Measurements from ENCODE around the gene SHC3. TPM values are rescaled to one million over a fixed set of nuclear protein-coding genes. Genes with fewer than 3 reads are reported as not detected.

The SHC3 gene
- polyA plus RNA-seq, 3 donors: not detected

GRCh38 chr9:89144238-89144637 is 34.4 kb downstream of the SHC3 start:
- Histone ChIP-seq H3K79me2 (ENCODE audit: insufficient read depth, low read length) (no peaks in the 10 kb centered on the region), H3K4me3 (replicated peaks in 1 of 3; ENCODE audit: low read depth in 2 of 3, low read length in 3 of 3) (no peak overlapping the region), H3K4me2 (replicated peaks; ENCODE audit: extremely low read depth, low read length, poor library complexity, severe bottlenecking) (no peak overlapping the region), H4K20me1 (ENCODE audit: insufficient read depth, low read length) (no peaks in the 10 kb centered on the region), H3K27ac (ENCODE audit: low read depth in 1 of 2, low read length in 2 of 2) (no peak overlapping the region), H3K9ac (ENCODE audit: insufficient read depth, low read length, poor library complexity, severe bottlenecking) (no peak overlapping the region), H3K36me3 (replicated peaks in 1 of 2; ENCODE audit: control insufficient read depth in 1 of 2, insufficient read depth in 2 of 2, low read length in 2 of 2) (no peaks in the 10 kb centered on the region), H3K9me3 (replicated peaks in 1 of 2; ENCODE audit: control insufficient read depth in 1 of 2, insufficient read depth in 1 of 2, low read length in 2 of 2) (no peaks in the 10 kb centered on the region), H3K4me1 (ENCODE audit: control insufficient read depth in 1 of 2, insufficient read depth in 2 of 2, low read length in 2 of 2) (no peaks in the 10 kb centered on the region), H3K27me3 (ENCODE audit: control insufficient read depth in 2 of 2, insufficient read depth in 2 of 2, low read length in 2 of 2) (peaks cover 7 to 11% of the 10 kb centered on the region in 2 donors), H2AFZ (ENCODE audit: insufficient read depth, low read depth, low read length, poor library complexity, severe bottlenecking) (no peak overlapping the region)
- no peaks in the 10 kb centered on the region for H3K36me3 Mint-ChIP-seq
- H3K4me1 Mint-ChIP-seq: no peaks in the 10 kb centered on the region
- intact Hi-C loops (cut with micrococcal nuclease): no loop called here
- 62% methylated on average over 2 of the region's 2 CpGs for WGBS (ENCODE audit: insufficient coverage)
- H3K9me3 Mint-ChIP-seq: peaks cover 0 to 2% (median 0%) of the 10 kb centered on the region in 7 donors
- no peak for DNase-seq
- no peak for TF ChIP-seq CTCF (IDR thresholded peaks at IDR 0.05)
- H3K27me3 Mint-ChIP-seq (ENCODE audit: low read depth in 3 of 3): peaks cover 2 to 28% (median 16%) of the 10 kb centered on the region in 3 donors
- H3K4me3 Mint-ChIP-seq: no peak overlapping the region
- H3K27ac Mint-ChIP-seq: no peak overlapping the region

GRCh38 chr9:89143266-89143665 is 35.4 kb downstream of the SHC3 start:
- H3K9me3 ChIP-seq (replicated peaks in 1 of 2; ENCODE audit: control insufficient read depth in 1 of 2, insufficient read depth in 1 of 2, low read length in 2 of 2): no peaks in the 10 kb centered on the region
- DNase-seq: no peak
- peaks cover 6 to 7% of the 10 kb centered on the region in 2 donors for H3K27me3 ChIP-seq (ENCODE audit: control insufficient read depth in 2 of 2, insufficient read depth in 2 of 2, low read length in 2 of 2)
- TF ChIP-seq CTCF (IDR thresholded peaks at IDR 0.05): no peak
- no peak overlapping the region for H3K9ac ChIP-seq (ENCODE audit: insufficient read depth, low read length, poor library complexity, severe bottlenecking)
- no peak overlapping the region for H3K4me3 ChIP-seq (replicated peaks in 1 of 3; ENCODE audit: low read depth in 2 of 3, low read length in 3 of 3)
- H3K36me3 Mint-ChIP-seq: no peaks in the 10 kb centered on the region
- no peaks in the 10 kb centered on the region for H3K36me3 ChIP-seq (replicated peaks in 1 of 2; ENCODE audit: control insufficient read depth in 1 of 2, insufficient read depth in 2 of 2, low read length in 2 of 2)
- intact Hi-C loops (cut with micrococcal nuclease): no loop called here
- no peaks in the 10 kb centered on the region for H4K20me1 ChIP-seq (ENCODE audit: insufficient read depth, low read length)
- no peak overlapping the region for H3K27ac Mint-ChIP-seq
- no peaks in the 10 kb centered on the region for H3K79me2 ChIP-seq (ENCODE audit: insufficient read depth, low read length)
- no peak overlapping the region for H3K27ac ChIP-seq (ENCODE audit: low read depth in 1 of 2, low read length in 2 of 2)
- H2AFZ ChIP-seq (ENCODE audit: insufficient read depth, low read depth, low read length, poor library complexity, severe bottlenecking): no peak overlapping the region
- peaks cover 2 to 26% (median 18%) of the 10 kb centered on the region in 3 donors for H3K27me3 Mint-ChIP-seq (ENCODE audit: low read depth in 3 of 3)
- no peak overlapping the region for H3K4me2 ChIP-seq (replicated peaks; ENCODE audit: extremely low read depth, low read length, poor library complexity, severe bottlenecking)
- 95% methylated on average over 4 of the region's 5 CpGs for WGBS (ENCODE audit: insufficient coverage)
- H3K9me3 Mint-ChIP-seq: peaks cover 0 to 2% (median 0%) of the 10 kb centered on the region in 7 donors
- no peak overlapping the region for H3K4me3 Mint-ChIP-seq
- no peaks in the 10 kb centered on the region for H3K4me1 ChIP-seq (ENCODE audit: control insufficient read depth in 1 of 2, insufficient read depth in 2 of 2, low read length in 2 of 2)
- H3K4me1 Mint-ChIP-seq: no peaks in the 10 kb centered on the region
